SK-N-SH (cell line): ENCODE measurements around the gene PHF21B.

Experiments used
- CTCF ChIP-seq: fragments of 200-600 bp; sonication (generic); IDR thresholded peaks from 2 replicates; pipeline ENCODE4 v1.6.1; 2017; ENCODE audit warnings: antibody characterized with exemption, mild to moderate bottlenecking, moderate library complexity
- EP300 ChIP-seq, 2 experiments: IDR thresholded peaks; 2 replicates each; pipeline versions ENCODE4 v1.4.0 to v1.6.1; 2012; ENCODE audit warnings: borderline replicate concordance in 1 of 2, low read depth in 1 of 2, low read length in 1 of 2
- GABPA ChIP-seq: IDR thresholded peaks from 2 replicates; pipeline ENCODE4 v1.4.0; 2012; ENCODE audit warnings: low read depth, mild to moderate bottlenecking
- IRF3 ChIP-seq: fragments of 150-350 bp; IDR thresholded peaks from 2 replicates; pipeline ENCODE4 v1.6.1; 2016; ENCODE audit warnings: mild to moderate bottlenecking, low read depth, low read length
- MEF2A ChIP-seq: IDR thresholded peaks from 2 replicates; pipeline ENCODE4 v1.4.0; 2012; ENCODE audit warnings: low read depth, borderline replicate concordance
- POLR2AphosphoS5 ChIP-seq: IDR thresholded peaks from 2 replicates; pipeline ENCODE4 v1.6.1; 2012; ENCODE audit warnings: low read depth, low read length
- RAD21 ChIP-seq: IDR thresholded peaks from 2 replicates; pipeline ENCODE4 v1.6.1; 2012; ENCODE audit warnings: mild to moderate bottlenecking, low read length
- RCOR1 ChIP-seq: fragments of 150-350 bp; IDR thresholded peaks from 2 replicates; pipeline ENCODE4 v1.6.1; 2017; ENCODE audit warnings: antibody characterized with exemption, low read length
- REST ChIP-seq: IDR thresholded peaks from 2 replicates; pipeline ENCODE4 v1.6.1; 2012; ENCODE audit warnings: mild to moderate bottlenecking, low read depth, low read length, moderate library complexity
- RFX5 ChIP-seq: IDR thresholded peaks from 2 replicates; pipeline ENCODE4 v1.6.1; 2012; ENCODE audit warnings: mild to moderate bottlenecking, improper control_type of control experiment, low read length
- RXRA ChIP-seq: IDR thresholded peaks from 2 replicates; pipeline ENCODE4 v1.4.0; 2012; ENCODE audit warnings: low read depth, mild to moderate bottlenecking, borderline replicate concordance
- ZBTB33 ChIP-seq: IDR thresholded peaks from 2 replicates; pipeline ENCODE4 v1.4.0; 2012; ENCODE audit warnings: low read depth, borderline replicate concordance

GRCh38 chr22:44924098-44924497 lies 85.7 kb downstream of the PHF21B start:
- TF ChIP-seq POLR2AphosphoS5 (no peak), CTCF (no peak), REST (no peak), RAD21 (no peak), RXRA (no peak), MEF2A (no peak), ZBTB33 (no peak), RFX5 (no peak), GABPA (no peak), RCOR1 (no peak), EP300 (IDR thresholded peaks at IDR 0.05; ENCODE audit: borderline replicate concordance in 1 of 2, low read depth in 1 of 2, low read length in 1 of 2) (no peak), IRF3 (no peak)
